GM12874 (cell line): Measurements from ENCODE around the gene CD300LG.

ENCODE experiments used
- TF ChIP-seq, protein P1 (sequence below): IDR thresholded peaks from 2 replicates; pipeline ENCODE4 v1.5.1; 2011; ENCODE audit warnings: low read depth, mild to moderate bottlenecking, control low read depth, low read length, moderate library complexity; ENCODE audit not compliant: insufficient read depth

The CD300LG gene

GRCh38 chr17:43890240-43890639, 43.3 kb downstream of the CD300LG start:
- TF ChIP-seq, protein P1, sequence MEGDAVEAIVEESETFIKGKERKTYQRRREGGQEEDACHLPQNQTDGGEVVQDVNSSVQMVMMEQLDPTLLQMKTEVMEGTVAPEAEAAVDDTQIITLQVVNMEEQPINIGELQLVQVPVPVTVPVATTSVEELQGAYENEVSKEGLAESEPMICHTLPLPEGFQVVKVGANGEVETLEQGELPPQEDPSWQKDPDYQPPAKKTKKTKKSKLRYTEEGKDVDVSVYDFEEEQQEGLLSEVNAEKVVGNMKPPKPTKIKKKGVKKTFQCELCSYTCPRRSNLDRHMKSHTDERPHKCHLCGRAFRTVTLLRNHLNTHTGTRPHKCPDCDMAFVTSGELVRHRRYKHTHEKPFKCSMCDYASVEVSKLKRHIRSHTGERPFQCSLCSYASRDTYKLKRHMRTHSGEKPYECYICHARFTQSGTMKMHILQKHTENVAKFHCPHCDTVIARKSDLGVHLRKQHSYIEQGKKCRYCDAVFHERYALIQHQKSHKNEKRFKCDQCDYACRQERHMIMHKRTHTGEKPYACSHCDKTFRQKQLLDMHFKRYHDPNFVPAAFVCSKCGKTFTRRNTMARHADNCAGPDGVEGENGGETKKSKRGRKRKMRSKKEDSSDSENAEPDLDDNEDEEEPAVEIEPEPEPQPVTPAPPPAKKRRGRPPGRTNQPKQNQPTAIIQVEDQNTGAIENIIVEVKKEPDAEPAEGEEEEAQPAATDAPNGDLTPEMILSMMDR = no peak

DNA sequence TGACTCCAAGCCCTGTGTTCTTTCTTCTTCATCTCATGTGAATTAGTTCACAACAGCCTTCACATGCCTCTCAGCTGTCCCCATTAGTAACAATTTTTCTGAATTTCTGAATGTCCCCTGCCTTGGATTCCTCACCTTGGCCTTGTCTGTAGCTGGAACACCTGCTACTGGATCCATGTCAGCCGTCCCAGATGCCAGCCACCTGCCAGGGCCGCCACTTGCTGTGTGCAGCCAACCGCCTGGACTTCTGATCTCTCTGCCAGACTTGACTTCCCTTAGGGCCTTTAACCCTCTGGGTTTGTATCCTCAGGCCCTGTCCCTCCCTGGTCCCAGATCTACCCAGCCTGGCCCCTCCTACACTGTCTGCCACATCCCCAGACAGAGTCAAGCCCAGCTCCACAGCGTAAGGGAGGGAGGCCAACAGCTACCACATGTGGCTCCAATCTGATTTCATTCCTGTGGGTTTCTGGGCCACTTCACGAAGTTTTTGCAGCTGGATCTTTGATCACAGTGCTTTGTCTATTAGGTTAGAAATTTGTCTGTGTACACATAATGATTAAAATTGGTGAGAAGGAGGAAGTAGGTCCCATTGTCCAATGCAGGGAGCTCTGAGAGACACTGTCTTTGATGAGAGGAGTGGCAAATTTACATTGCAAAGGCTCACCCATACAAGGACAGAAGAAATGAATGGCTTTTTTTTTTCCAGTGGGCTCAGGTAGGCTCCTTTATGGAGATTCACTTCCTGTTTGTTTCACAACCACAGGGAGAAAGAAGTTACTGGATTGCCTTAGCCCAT, 45.1 kb downstream of the CD300LG start:
- TF ChIP-seq, protein P1 = no peak

DNA sequence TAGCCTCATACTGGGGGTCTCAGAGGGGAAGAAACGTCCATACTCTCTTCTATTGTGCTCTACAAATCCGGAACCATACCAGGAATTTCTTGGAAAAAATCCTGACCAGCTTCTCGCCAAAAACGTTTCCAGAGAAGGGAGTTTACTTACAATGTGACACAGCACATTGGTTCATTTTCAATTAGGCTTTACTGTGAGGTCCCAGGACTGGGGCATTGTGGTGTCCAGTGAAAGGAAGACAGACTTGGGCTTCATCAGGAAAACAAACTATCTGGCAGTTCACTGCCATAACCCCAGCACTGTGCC, 45.6 kb downstream of the CD300LG start:
- TF ChIP-seq, protein P1 = no peak

DNA sequence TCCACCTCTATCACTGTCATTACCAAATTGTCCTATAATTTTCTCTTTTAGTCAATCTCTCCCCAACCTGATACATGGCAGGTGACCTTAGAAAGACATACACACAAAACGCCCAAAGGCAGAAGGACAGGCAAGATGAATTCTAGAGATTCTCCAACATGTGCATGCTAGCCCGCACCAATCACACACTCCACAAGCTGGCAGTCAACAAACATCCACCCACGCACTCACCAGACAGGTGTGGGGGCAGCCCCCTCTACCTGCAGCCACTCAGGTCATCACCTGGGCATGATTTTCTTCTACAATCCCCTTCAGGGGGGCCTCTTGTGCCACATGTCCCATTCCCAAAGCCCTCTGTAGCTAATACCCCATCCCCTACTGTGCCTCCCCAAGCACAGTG, 50.9 kb downstream of the CD300LG start:
- TF ChIP-seq, protein P1 = no peak

- TF ChIP-seq, protein P1 = no peak
Measured at GRCh38 chr17:43898446-43898845, 51.5 kb downstream of the CD300LG start.

GRCh38 chr17:43900183-43900857, 53.3 kb downstream of the CD300LG start:
- TF ChIP-seq, protein P1 = no peak

GRCh38 chr17:43900858-43901754, 54.1 kb downstream of the CD300LG start:
- TF ChIP-seq, protein P1 = no peak
